GM10266 (cell line): ENCODE data around the gene RBMX.

ENCODE experiments used
- DNase-seq: peaks from one replicate; pipeline ENCODE4 v3.0.0; 2012; ENCODE audit errors: extremely low spot score
- CTCF ChIP-seq: IDR thresholded peaks from 2 replicates; pipeline ENCODE4 v1.5.1; 2012; ENCODE audit warnings: mild to moderate bottlenecking, low read depth; ENCODE audit not compliant: control insufficient read depth, insufficient read depth; ENCODE audit errors: missing control alignments

RBMX gene

GRCh38 chrX:136868283-136869055, 12.1 kb downstream of the RBMX start:
- no peak for TF ChIP-seq CTCF

GRCh38 chrX:136867518-136867917, 13.0 kb downstream of the RBMX start:
- DNase-seq, result no peak
- TF ChIP-seq CTCF, result no peak

More at GRCh38 chrX:136868283-136869055, 12.1 kb downstream of the RBMX start:
- no peak for DNase-seq

GRCh38 chrX:136867096-136867491, 13.4 kb downstream of the RBMX start:
- DNase-seq, result no peak
- TF ChIP-seq CTCF, result no peak

- DNase-seq, result no peak
Measured at GRCh38 chrX:136866337-136867095, 14.0 kb downstream of the RBMX start.

GRCh38 chrX:136865270-136866158, 15.0 kb downstream of the RBMX start:
- no peak for TF ChIP-seq CTCF

More at GRCh38 chrX:136866337-136867095, 14.0 kb downstream of the RBMX start:
- no peak for TF ChIP-seq CTCF

GRCh38 chrX:136863826-136864225, 16.7 kb downstream of the RBMX start:
- no peak for TF ChIP-seq CTCF
- DNase-seq, result no peak

More at GRCh38 chrX:136865270-136866158, 15.0 kb downstream of the RBMX start:
- DNase-seq, result no peak

- no peak for DNase-seq
- no peak for TF ChIP-seq CTCF
Measured at GRCh38 chrX:136862546-136862945, 18.0 kb downstream of the RBMX start.
